Activated CD8-positive, alpha-beta memory T cell treated with anti-CD3 and anti-CD28 coated beads for 4 hours (primary cell): ENCODE measurements around the gene NINJ2.

Source experiments
- DNase-seq, 2 donors: peaks; one replicate each; pipeline ENCODE4 v3.0.0-alpha.2; 2020; ENCODE audit warnings: low read depth in 2 of 2

The NINJ2 gene

GRCh38 chr12:531951-532585, 131.2 kb downstream of the NINJ2 start:
- no peak for DNase-seq

GRCh38 chr12:530821-531220, 132.4 kb downstream of the NINJ2 start:
- DNase-seq, result no peak

GRCh38 chr12:530308-530707, 132.9 kb downstream of the NINJ2 start:
- no peak for DNase-seq

GRCh38 chr12:527729-528128, 135.5 kb downstream of the NINJ2 start:
- DNase-seq, result no peak

- no peak for DNase-seq
These were observed 136.0 kb downstream of the NINJ2 start for GRCh38 chr12:527241-527640.

- DNase-seq, result no peak
These were observed 137.2 kb downstream of the NINJ2 start for GRCh38 chr12:526089-526488.

- no peak for DNase-seq
These were observed 138.9 kb downstream of the NINJ2 start for GRCh38 chr12:524167-524951.

GRCh38 chr12:522692-523378, 140.4 kb downstream of the NINJ2 start:
- no peak for DNase-seq

GRCh38 chr12:520119-520518, 143.1 kb downstream of the NINJ2 start:
- DNase-seq, result no peak

- no peak for DNase-seq
These were observed 145.7 kb downstream of the NINJ2 start for GRCh38 chr12:517538-517937.
